Camera-type eye (tissue), 1 donor: ENCODE measurements around the gene HOXD13. TPM values are rescaled to one million over a fixed set of nuclear protein-coding genes. Genes with fewer than 3 reads are reported as not detected.

Experiments used
- total RNA-seq: library from RNA; depleted of rRNA; stranded (reverse); fragments of >200 nt; gene quantifications from one replicate; pipeline ENCODE4 v1.2.3, GENCODE V29; 2014

Gene HOXD13
- not detected for total RNA-seq

GRCh38 chr2:176092270-176093144, at the start of gene HOXD13:
Gene HOXD13, plus strand, starts transcription at chr2:176092721. Its CDS starts 170 bp downstream, at chr2:176092891.

GRCh38 chr2:176083796-176084261, 8.7 kb upstream of the HOXD13 start, which contains the start of gene EVX2:
Gene EVX2, minus strand, starts transcription at chr2:176083962. Its CDS starts 186 bp downstream, at chr2:176083776.

GRCh38 chr2:176099728-176100546, 7.4 kb downstream of the HOXD13 start, which contains the start of gene HOXD12:
Gene HOXD12, plus strand, starts transcription at chr2:176099795. Its CDS starts 7 bp downstream, at chr2:176099802.

GRCh38 chr2:176106581-176107539, 14.3 kb downstream of the HOXD13 start, which contains the start of gene HOXD11:
Gene HOXD11, plus strand, starts transcription at chr2:176107280. Its CDS starts 76 bp downstream, at chr2:176107356.

GRCh38 chr2:176115883-176116813, 23.6 kb downstream of the HOXD13 start, which contains the start of gene HOXD10:
Gene HOXD10, plus strand, starts transcription at chr2:176116778. Its CDS starts 56 bp downstream, at chr2:176116834.

GRCh38 chr2:176122683-176123410, 30.3 kb downstream of the HOXD13 start, which contains the start of gene HOXD9:
Gene HOXD9, plus strand, starts transcription at chr2:176122719. Its CDS starts 50 bp downstream, at chr2:176122769.

GRCh38 chr2:176128982-176129796, 36.7 kb downstream of the HOXD13 start, which contains the start of gene HOXD8:
Gene HOXD8, plus strand, starts transcription at chr2:176129705. Its CDS starts 662 bp downstream, at chr2:176130367.

Other genes starting within 250 kb of the HOXD13 start
- gene LNPK, start 90.5 kb upstream of the HOXD13 start, total RNA-seq = 127 TPM
- gene EVX2, start 8.8 kb upstream of the HOXD13 start, total RNA-seq = not detected
- not detected for gene HOXD12, start 7.1 kb downstream of the HOXD13 start, total RNA-seq
- gene HOXD11, start 14.6 kb downstream of the HOXD13 start, total RNA-seq = not detected
- 0.16 TPM for gene HOXD10, start 24.1 kb downstream of the HOXD13 start, total RNA-seq
- 1.0 TPM for gene HOXD9, start 30.0 kb downstream of the HOXD13 start, total RNA-seq
- 2.1 TPM for gene HOXD8, start 37.0 kb downstream of the HOXD13 start, total RNA-seq
- gene HOXD4, start 58.8 kb downstream of the HOXD13 start, total RNA-seq = 0.33 TPM
- gene HOXD3, start 64.6 kb downstream of the HOXD13 start, total RNA-seq = 3.0 TPM
- gene HOXD1, start 95.9 kb downstream of the HOXD13 start, total RNA-seq = 0.27 TPM
- gene MTX2, start 176.7 kb downstream of the HOXD13 start, total RNA-seq = 29.2 TPM